VCaP (cell line): Measurements from ENCODE around the gene B3GNT4.

Experiments used
- H3K27ac ChIP-seq: fragments of 450-650 bp; 2 replicates; pipeline ENCODE4 v1.5.1; 2017
- TF ChIP-seq, protein P1 (sequence below): fragments of 450-650 bp; conservative IDR thresholded peaks from 2 replicates; pipeline ENCODE4 v1.5.1; 2017; ENCODE audit warnings: mild to moderate bottlenecking, moderate library complexity

Gene B3GNT4

GRCh38 chr12:122182887-122183587 lies 20.5 kb upstream of the B3GNT4 start, which contains the start of gene LRRC43:
LRRC43 (plus strand) TSS chr12:122183123; CDS start chr12:122183145, 22 bp downstream.
- TF ChIP-seq, protein P1, sequence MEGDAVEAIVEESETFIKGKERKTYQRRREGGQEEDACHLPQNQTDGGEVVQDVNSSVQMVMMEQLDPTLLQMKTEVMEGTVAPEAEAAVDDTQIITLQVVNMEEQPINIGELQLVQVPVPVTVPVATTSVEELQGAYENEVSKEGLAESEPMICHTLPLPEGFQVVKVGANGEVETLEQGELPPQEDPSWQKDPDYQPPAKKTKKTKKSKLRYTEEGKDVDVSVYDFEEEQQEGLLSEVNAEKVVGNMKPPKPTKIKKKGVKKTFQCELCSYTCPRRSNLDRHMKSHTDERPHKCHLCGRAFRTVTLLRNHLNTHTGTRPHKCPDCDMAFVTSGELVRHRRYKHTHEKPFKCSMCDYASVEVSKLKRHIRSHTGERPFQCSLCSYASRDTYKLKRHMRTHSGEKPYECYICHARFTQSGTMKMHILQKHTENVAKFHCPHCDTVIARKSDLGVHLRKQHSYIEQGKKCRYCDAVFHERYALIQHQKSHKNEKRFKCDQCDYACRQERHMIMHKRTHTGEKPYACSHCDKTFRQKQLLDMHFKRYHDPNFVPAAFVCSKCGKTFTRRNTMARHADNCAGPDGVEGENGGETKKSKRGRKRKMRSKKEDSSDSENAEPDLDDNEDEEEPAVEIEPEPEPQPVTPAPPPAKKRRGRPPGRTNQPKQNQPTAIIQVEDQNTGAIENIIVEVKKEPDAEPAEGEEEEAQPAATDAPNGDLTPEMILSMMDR, result no peak

DNA sequence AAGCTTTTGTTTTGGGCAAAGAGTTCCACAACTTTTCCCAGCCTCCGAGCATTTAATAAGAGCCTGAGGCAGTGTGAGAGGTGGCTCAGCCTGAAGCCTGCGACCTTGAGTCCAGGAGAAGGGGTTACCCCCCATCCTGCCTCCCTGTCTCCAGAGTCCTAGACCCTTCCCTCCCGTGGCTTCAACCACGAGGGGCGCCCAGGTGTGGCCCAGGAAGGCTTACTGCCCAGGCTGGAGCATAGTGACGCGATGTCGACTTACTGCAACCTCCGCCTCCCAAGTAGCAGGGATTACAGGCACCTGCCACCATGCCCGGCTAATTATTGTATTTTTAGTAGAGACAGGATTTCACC lies 19.9 kb upstream of the B3GNT4 start:
- TF ChIP-seq, protein P1, result no peak
- no peak overlapping the region for H3K27ac ChIP-seq

More at GRCh38 chr12:122182887-122183587, 20.5 kb upstream of the B3GNT4 start, which contains the start of gene LRRC43:
- H3K27ac ChIP-seq, result peak within 1 kb of the TSS; percentile 30; the same call in 1 of the 2 replicates

DNA sequence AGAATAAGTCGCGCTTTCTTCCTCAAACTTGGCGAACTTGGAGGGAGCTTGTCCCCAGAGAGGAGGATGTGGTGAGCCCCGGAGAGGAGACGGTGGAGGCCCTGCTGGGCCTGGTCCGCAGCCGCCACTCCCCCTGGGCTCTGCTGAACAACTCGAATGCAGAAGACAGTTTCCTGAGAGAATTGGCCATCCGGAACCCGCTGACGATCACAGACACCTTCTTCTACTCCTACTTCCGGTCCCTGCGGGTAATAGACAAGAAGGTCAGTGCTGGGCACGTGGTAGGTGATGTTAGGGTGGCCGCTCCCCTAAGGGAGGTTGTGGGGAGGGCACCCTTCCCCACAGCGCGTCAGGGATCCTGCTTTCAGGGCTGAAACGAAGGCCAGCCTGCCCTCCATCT lies 19.0 kb upstream of the B3GNT4 start:
- H3K27ac ChIP-seq, result no peak overlapping the region
- TF ChIP-seq, protein P1, result no peak

DNA sequence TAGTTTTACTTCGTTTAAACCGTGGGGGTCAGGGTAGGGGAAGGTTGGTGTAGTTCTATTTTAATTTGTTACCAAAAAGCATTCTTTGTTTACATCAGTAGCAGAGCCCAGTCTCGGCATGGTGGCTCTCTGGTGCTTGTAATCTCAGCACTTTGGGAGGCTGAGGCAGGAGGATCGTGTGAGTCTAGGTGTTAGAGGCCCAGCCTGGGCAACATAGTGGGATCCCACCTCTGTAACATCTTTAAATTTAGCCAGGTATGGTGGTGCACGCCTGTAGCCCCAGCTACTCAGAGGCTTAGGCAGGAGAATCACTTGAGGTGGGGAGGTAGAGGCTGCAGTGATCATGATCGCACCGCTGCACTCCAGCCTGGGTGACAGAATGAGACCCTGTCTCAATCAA lies 18.4 kb upstream of the B3GNT4 start:
- TF ChIP-seq, protein P1, result no peak
- no peak overlapping the region for H3K27ac ChIP-seq

DNA sequence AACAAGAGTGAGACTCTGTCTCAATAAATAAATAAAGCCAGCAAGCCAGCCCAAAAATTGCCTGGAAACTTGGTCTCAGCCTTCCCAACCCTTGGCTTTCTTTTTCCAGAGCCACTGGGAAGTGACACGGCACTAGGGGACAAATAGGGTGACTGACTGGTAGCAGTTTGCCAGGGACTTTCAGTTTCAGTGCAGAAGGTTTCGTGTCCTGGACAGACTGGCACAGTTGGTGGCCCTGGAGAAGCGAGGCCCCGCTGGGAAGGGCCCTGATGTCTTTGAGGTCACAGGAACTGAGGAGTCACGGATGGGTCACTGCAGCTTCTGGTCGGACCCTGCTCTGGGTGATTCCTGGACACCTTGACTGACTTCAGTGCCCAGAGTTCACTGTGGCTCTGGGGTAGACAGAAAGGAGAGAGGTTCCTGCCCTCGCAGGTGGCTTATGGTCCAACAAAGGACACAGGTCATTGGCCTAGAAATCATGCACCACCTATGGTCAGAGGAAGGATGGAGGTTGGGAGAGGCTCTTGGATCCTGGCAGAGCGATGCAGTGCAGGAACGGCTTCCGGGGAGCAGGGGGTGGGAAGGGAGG lies 17.9 kb upstream of the B3GNT4 start:
- no peak overlapping the region for H3K27ac ChIP-seq
- TF ChIP-seq, protein P1, result no peak

DNA sequence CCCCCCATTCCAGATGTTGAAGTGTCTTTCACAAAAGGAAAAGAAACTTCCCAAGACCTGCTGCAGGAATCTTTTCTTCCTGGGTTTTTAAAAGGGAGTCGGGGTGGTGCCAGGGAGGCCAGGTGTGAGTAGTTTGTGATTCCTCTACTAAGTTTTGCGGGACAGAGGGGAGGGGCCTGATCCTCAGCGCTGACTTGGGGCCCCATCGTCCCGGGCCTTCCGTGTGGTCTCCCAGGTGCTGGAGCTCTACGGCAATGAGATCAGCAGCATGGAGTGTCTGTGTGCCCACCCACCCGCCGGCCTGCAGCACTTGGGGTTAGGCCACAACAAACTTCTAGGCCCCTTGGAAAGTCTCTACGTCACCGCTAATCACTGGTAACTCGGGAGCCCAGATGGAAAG lies 16.0 kb upstream of the B3GNT4 start:
- H3K27ac ChIP-seq, result no peak overlapping the region
- TF ChIP-seq, protein P1, result no peak

GRCh38 chr12:122189626-122190475 lies 13.7 kb upstream of the B3GNT4 start:
- TF ChIP-seq, protein P1, result no peak
- no peak overlapping the region for H3K27ac ChIP-seq
